ENCODE measurements around the gene TENM4. TPM values are rescaled to one million over a fixed set of nuclear protein-coding genes. Genes with fewer than 3 reads are reported as not detected.
A peak's percentile ranks its signal among the peaks of the same experiment; 100 is the strongest.

TENM4 gene
- total RNA-seq, 1 donor from 2014 or later, result 0.21 TPM

DNA sequence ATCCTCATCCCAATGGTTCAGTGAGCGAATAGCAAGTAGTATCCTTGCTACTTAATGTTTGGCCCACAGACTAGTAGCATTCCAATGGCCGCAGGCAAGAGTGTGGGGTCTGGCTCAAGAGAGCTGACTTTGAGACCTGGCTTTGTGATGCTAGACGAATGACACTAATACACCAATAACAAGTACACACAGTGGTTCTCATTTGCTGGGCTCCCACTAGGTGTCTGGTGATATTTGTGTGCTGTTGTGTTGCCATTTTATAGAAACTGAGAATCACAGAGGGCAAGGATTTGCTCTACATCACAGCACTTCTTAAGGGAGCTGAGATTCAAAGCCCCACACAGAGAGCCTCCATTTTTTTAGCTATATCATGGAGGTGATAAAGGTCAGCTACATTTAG is 351.2 kb downstream of the TENM4 start:
- no peak for DNase-seq (ENCODE audit: low read depth)

GRCh38 chr11:79088967-79089366 is 351.9 kb downstream of the TENM4 start:
- DNase-seq (ENCODE audit: low read depth), result no peak

- DNase-seq (ENCODE audit: low read depth), result no peak
Observed at GRCh38 chr11:79087961-79088318, 352.9 kb downstream of the TENM4 start.

GRCh38 chr11:79087238-79087960 is 353.4 kb downstream of the TENM4 start:
- no peak for DNase-seq (ENCODE audit: low read depth)

- DNase-seq (ENCODE audit: low read depth), result peak; percentile 2
Observed at GRCh38 chr11:79086056-79086455, 354.8 kb downstream of the TENM4 start.

DNA sequence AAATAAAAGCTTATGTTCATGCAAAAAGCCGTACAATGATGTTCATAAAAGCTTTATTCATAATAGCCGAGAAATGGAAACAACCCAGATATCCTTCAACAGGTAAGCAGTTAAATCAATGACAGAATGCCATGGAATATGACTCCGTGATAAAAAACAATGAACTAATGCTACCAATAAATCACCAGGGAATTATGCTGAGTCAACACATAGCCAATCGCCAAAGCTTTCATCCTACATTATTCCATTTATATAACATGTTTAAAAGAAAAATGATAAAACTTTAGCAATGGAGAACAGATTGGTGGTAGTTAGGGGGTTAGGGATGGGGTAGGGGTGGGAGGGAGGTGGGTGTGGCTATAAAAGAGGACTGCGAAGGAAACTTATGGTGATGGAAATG is 356.4 kb downstream of the TENM4 start:
- DNase-seq (ENCODE audit: low read depth), result no peak

- no peak for DNase-seq (ENCODE audit: low read depth)
Observed at GRCh38 chr11:79083352-79083751, 357.5 kb downstream of the TENM4 start.

- DNase-seq (ENCODE audit: low read depth), result no peak
Observed at GRCh38 chr11:79082907-79083306, 357.9 kb downstream of the TENM4 start.

DNA sequence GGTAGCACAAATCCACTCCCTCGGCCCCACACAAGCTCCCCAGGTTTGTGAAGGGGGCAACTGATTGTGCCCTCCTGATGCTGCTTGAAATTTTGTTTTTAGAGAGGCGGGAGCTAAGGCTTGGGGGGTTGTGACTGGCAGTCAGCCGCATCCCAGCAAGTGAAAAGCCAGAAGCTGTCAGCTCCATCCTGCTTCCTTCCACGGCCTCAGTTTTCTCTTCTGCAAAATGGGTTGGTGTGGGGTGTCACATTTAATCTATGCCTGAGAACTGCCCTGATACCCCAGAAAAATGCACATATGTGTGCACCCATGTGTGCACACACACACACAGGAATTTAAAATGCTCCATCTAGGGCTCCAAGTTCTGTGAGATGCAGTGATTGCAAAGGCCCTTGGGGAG is 358.6 kb downstream of the TENM4 start:
- no peak for DNase-seq (ENCODE audit: low read depth)

GRCh38 chr11:79081471-79082031 is 359.3 kb downstream of the TENM4 start:
- peak; percentile 4 for DNase-seq (ENCODE audit: low read depth)

GRCh38 chr11:79080551-79080950 is 360.3 kb downstream of the TENM4 start:
- DNase-seq (ENCODE audit: low read depth), result no peak

- no peak for DNase-seq (ENCODE audit: low read depth)
Observed at GRCh38 chr11:79078999-79079398, 361.8 kb downstream of the TENM4 start.

DNA sequence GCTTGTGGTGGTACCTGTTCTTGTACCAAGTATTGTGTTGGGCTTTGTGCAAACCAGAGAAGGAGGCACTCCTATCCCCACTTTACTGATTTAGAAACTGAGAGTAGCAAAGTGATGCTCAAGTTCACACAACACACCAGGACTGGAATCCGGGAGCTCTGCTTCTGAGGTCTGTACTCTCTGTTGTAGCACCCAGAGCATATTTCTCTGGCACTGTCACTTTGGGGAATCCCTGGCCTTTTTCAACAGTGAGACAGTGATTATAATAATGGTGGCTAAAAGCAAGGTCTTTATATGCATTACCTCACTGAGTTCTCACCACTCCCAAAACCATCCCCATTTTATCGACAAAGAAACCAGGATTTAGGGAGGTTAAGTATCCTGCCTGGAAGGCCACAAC is 362.4 kb downstream of the TENM4 start:
- no peak for DNase-seq (ENCODE audit: low read depth)

GRCh38 chr11:79077702-79078330 is 363.0 kb downstream of the TENM4 start:
- no peak for DNase-seq (ENCODE audit: low read depth)

GRCh38 chr11:79076526-79077115 is 364.2 kb downstream of the TENM4 start:
- DNase-seq (ENCODE audit: low read depth), result peak; percentile 8

DNA sequence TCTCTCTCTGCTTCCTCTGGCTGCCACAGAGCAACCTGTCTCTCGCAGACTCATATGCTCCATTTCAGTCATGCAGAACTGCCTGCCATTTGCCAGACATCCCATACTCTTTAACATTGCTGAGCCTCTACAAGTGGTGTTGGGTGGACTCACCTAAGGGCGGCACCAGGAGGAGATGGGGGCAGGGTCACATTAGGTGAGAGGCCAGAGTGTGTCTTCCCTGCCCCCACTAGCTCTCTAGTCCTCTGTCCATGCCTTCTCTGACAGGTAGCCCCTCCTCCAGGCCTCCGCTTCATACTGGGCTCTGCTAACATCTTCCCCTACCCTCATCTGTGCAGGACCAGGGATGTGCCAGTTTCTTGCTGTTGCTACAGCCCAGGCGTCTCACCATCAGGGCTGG is 366.3 kb downstream of the TENM4 start:
- no peak for DNase-seq (ENCODE audit: low read depth)

- no peak for DNase-seq (ENCODE audit: low read depth)
Observed at GRCh38 chr11:79071190-79071589, 369.6 kb downstream of the TENM4 start.

DNA sequence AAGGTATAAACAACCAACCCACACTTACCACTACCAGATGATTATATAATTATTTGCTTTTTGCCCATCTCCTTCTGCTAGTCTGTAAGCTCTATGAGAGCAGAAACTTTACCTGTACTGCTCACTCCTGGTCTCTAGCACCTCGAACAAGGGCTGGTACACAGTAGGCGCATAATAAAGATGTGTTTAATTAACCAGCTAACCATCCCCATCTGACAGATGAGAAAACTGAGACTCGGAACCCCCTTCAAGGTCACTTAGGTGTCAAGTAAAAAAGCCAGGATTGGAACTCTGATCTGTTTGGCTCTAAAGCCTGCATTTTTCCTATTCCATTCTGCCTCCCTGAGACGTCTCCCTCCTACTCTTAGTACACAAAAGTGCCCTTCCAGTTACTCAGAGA is 370.3 kb downstream of the TENM4 start:
- DNase-seq (ENCODE audit: low read depth), result no peak

- DNase-seq (ENCODE audit: low read depth), result no peak
Observed at GRCh38 chr11:79069504-79069903, 371.3 kb downstream of the TENM4 start.

DNA sequence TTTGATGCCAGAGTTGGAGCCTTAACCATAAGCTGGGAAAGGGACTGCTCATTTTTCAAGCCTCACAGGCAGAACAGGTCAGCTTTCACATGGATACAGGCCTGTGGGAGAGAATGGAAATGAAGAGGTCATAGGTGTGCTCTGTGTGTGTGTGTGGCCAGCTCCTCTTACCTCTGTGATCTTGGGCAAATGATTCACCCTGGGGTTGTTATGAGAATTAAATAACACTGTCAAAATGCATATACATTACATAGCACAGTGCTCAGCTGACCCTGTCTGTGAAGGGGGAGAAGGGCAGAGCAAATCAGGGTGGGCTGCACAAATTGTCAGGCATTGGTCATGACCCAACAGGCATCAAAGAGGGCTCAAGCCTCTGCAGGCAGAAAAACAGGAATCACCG is 372.5 kb downstream of the TENM4 start:
- DNase-seq (ENCODE audit: low read depth), result no peak

DNA sequence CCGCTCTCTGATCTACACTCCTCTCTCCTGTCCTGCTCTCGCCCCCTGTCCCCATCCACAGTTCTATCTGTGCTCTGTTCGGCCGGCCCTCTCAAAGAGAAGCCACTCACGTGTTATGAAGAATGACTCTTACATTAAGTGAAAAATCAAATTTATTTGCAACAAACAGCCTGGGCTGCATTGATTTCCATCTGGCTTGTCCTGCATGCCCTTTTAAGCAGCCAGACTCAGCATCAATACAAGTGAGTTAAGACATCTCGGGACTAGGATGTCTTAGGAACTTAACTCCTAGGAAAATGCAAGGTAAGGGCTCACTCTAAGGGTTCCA is 373.5 kb downstream of the TENM4 start:
- no peak for DNase-seq (ENCODE audit: low read depth)

DNA sequence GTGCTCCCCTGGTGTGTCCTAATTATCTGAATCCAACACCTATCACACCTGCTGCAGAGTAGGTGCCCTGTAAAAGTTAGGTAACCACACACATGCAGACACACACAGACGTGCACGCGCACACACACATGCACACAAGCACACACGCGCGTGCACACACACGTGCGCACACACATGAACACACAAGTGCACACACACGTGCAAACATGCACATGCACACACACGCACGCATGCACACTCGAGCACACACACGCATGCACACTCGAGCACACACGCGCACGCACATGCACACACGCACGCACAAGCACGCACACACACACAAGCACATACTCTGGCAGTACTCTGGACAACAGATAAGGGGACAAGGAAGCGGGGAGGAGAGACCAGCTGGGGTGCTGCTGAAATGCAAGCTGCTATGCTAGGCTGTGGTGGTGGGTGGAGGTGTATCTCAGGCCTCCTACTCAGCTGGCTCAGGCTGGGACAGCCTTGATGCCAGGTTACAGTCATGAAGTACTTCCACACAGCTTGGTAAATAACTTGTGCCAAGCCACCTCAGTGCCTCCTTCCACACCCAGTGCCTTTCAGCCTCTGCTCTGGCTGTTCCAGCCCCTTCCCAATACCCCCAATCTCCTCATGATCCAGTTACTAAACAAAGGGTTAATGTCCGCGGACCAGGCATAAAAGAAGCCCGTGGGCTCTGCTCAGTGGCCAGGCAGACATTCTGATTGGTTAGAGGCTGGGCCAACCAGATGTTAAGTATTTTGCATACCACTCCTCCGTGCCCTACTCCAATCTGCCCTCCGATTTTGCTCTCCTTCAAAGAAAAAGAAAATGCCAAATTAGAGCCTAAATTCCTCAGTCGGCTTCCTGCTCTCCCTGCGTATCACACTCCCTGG is 374.1 kb downstream of the TENM4 start:
- no peak for DNase-seq (ENCODE audit: low read depth)
